ENCODE results near the gene RASSF4. TPM values are rescaled to one million over a fixed set of nuclear protein-coding genes. Genes with fewer than 3 reads are reported as not detected.
A peak's percentile ranks its signal among the peaks of the same experiment; 100 is the strongest.

Gene RASSF4
- total and polyA plus RNA-seq, 9 of the 15 experiments (the other 6 are each of a cell fraction or from before 2014, with no cell fraction given) = 0.01 to 0.62 (median 0.11) TPM; not detected in 3

DNA sequence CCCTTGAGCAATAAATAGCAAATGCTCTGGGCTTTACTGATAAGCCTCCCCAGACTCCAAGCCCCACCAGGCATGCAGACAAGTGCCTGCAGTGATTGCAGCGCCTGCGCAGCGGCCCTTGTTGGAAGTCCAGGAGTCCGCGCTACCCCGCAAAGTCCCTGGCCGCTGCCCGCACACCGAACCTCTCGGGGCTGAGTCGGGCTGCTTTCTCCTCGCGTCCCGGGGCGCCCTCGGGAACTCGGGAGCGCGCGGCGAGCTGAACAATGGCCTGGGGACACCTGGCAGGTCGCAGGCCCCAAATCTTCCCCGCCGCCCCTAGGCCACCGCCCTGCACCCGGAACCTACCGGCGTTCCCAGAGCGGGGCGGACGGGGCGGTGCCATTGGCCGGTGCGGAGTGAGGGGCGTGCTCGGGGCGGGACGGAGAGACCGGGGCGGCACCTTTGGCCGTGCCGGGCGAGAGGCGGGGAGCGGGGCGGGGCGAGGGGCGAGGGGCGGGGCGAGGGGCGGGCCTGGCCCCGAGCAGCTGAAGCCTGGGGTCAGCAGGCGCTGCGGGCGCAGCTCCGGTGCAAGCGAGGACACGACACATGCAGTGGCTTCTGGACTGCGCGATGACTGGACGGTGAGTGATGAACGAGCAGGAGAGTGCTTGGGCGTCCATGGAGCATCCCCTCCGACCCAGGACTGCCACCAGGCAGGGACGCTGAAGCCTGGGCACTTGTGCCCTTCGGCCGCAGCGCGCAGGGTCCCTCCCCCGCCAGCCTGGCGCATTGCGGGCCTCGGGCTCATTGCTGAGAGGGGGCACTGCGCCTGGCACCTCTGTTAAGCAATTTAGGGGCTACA, at the start of gene RASSF4 (continued):
- TF ChIP-seq CTBP1 (IDR thresholded peaks at IDR 0.05; ENCODE audit: borderline replicate concordance) (peak; percentile 78; the same call in 1 of the 2 replicates), SOX6 (IDR thresholded peaks at IDR 0.05) (peak; percentile 54), EZH2 (IDR thresholded peaks at IDR 0.05; ENCODE audit: borderline replicate concordance, low read depth, low read length) (no peak), CBX2 (IDR thresholded peaks at IDR 0.05; ENCODE audit: insufficient read depth, low read length, poor library complexity, severe bottlenecking) (no peak), PCBP2 (IDR thresholded peaks at IDR 0.05; ENCODE audit: low read depth, low read length, poor library complexity, severe bottlenecking) (no peak), DPF2 (IDR thresholded peaks at IDR 0.05) (no peak; the same call in 1 of the 2 replicates), PHF20 (IDR thresholded peaks at IDR 0.05; ENCODE audit: partially characterized antibody) (peak; percentile 86), HNRNPK (IDR thresholded peaks at IDR 0.05; ENCODE audit: low read depth, low read length, poor library complexity, severe bottlenecking) (no peak), MCM7 (IDR thresholded peaks at IDR 0.05) (no peak), DDX20 (tag; IDR thresholded peaks at IDR 0.05; ENCODE audit: low read depth) (no peak), ZNF143 (CRISPR knock-in tag; IDR thresholded peaks at IDR 0.05) (no peak), TOE1 (IDR thresholded peaks at IDR 0.05; ENCODE audit: borderline replicate concordance) (no peak), TOE1 (CRISPR knock-in tag; IDR thresholded peaks at IDR 0.05; ENCODE audit: borderline replicate concordance, low read depth) (no peak), ZBTB17 (CRISPR knock-in tag; IDR thresholded peaks at IDR 0.05) (peak; percentile 58; the same call in 1 of the 2 replicates), CREB1 (IDR thresholded peaks at IDR 0.05) (0 out of 2 replicates have a peak, but pooled peaks have one; percentile 31), CREB1 (CRISPR knock-in tag; IDR thresholded peaks at IDR 0.05) (no peak), CBX1 (IDR thresholded peaks at IDR 0.05; ENCODE audit: low read depth) (no peak), ZNF165 (CRISPR knock-in tag; IDR thresholded peaks at IDR 0.05; ENCODE audit: borderline replicate concordance) (no peak), PHF8 (IDR thresholded peaks at IDR 0.05; ENCODE audit: borderline replicate concordance, low read length) (peak; percentile 80)
- TF ChIP-seq, protein P1, sequence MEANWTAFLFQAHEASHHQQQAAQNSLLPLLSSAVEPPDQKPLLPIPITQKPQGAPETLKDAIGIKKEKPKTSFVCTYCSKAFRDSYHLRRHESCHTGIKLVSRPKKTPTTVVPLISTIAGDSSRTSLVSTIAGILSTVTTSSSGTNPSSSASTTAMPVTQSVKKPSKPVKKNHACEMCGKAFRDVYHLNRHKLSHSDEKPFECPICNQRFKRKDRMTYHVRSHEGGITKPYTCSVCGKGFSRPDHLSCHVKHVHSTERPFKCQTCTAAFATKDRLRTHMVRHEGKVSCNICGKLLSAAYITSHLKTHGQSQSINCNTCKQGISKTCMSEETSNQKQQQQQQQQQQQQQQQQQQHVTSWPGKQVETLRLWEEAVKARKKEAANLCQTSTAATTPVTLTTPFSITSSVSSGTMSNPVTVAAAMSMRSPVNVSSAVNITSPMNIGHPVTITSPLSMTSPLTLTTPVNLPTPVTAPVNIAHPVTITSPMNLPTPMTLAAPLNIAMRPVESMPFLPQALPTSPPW (CRISPR knock-in tag; IDR thresholded peaks at IDR 0.05) = peak; percentile 60
- TF ChIP-seq, protein P2, sequence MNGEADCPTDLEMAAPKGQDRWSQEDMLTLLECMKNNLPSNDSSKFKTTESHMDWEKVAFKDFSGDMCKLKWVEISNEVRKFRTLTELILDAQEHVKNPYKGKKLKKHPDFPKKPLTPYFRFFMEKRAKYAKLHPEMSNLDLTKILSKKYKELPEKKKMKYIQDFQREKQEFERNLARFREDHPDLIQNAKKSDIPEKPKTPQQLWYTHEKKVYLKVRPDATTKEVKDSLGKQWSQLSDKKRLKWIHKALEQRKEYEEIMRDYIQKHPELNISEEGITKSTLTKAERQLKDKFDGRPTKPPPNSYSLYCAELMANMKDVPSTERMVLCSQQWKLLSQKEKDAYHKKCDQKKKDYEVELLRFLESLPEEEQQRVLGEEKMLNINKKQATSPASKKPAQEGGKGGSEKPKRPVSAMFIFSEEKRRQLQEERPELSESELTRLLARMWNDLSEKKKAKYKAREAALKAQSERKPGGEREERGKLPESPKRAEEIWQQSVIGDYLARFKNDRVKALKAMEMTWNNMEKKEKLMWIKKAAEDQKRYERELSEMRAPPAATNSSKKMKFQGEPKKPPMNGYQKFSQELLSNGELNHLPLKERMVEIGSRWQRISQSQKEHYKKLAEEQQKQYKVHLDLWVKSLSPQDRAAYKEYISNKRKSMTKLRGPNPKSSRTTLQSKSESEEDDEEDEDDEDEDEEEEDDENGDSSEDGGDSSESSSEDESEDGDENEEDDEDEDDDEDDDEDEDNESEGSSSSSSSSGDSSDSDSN (IDR thresholded peaks at IDR 0.05; ENCODE audit: borderline replicate concordance in 1 of 2, low read depth in 2 of 2, low read length in 2 of 2) = no peak
- TF ChIP-seq, protein P3, sequence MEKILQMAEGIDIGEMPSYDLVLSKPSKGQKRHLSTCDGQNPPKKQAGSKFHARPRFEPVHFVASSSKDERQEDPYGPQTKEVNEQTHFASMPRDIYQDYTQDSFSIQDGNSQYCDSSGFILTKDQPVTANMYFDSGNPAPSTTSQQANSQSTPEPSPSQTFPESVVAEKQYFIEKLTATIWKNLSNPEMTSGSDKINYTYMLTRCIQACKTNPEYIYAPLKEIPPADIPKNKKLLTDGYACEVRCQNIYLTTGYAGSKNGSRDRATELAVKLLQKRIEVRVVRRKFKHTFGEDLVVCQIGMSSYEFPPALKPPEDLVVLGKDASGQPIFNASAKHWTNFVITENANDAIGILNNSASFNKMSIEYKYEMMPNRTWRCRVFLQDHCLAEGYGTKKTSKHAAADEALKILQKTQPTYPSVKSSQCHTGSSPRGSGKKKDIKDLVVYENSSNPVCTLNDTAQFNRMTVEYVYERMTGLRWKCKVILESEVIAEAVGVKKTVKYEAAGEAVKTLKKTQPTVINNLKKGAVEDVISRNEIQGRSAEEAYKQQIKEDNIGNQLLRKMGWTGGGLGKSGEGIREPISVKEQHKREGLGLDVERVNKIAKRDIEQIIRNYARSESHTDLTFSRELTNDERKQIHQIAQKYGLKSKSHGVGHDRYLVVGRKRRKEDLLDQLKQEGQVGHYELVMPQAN (IDR thresholded peaks at IDR 0.05; ENCODE audit: borderline replicate concordance) = no peak
